ENCODE data around the gene MSMB.

DNA sequence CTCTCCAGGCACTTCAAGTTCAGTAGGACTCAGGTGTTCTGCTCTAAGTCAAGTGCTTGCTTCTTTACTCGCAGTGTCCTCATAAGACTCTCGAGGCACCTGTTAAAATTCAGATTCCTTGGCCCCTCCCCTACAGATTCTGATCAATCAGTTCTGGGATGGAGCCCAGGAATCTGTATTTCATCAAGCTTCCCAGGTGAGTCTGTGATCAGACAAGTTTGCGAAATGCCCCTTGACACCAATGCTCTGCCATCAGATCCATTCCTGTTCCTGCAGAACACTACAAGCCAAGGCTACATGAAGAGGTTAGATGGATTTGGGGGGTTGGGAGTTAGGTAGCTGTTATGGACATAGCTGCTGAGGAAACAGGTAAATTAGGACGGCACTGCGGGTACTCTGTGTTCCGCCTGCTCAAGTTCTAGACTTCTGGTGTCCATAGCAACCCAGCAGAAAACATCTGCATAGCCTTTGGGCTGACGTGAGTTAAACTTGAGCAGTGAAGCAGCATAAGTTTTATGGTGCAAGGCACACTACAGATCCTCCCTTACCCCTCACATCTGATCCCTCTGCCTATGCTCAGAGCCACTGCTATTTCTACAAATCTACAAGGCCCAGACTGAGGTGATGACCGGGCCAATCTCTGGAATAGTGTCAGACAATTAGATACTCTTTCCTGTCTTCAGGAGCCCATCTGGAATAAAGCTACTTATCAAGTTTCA lies 8.8 kb downstream of the MSMB start:
- TF ChIP-seq SP1 (CRISPR knock-in tag; IDR thresholded peaks at IDR 0.05) (no peak), SRF (CRISPR knock-in tag; IDR thresholded peaks at IDR 0.05) (no peak), SIRT6 (IDR thresholded peaks at IDR 0.05; ENCODE audit: low read depth, low read length) (no peak), POLR2AphosphoS2 (IDR thresholded peaks at IDR 0.05; ENCODE audit: low read length) (no peak), HEY1 (CRISPR knock-in tag; IDR thresholded peaks at IDR 0.05; ENCODE audit: borderline replicate concordance) (no peak), CBFB (CRISPR knock-in tag; IDR thresholded peaks at IDR 0.05) (no peak), ZNF764 (CRISPR knock-in tag; IDR thresholded peaks at IDR 0.05; ENCODE audit: low read depth) (no peak), SMC3 (conservative IDR thresholded peaks at IDR 0.05; ENCODE audit: insufficient read depth, low read depth, low read length) (no peak), STAT5B (CRISPR knock-in tag; IDR thresholded peaks at IDR 0.05) (no peak)
- TF ChIP-seq, protein P1, sequence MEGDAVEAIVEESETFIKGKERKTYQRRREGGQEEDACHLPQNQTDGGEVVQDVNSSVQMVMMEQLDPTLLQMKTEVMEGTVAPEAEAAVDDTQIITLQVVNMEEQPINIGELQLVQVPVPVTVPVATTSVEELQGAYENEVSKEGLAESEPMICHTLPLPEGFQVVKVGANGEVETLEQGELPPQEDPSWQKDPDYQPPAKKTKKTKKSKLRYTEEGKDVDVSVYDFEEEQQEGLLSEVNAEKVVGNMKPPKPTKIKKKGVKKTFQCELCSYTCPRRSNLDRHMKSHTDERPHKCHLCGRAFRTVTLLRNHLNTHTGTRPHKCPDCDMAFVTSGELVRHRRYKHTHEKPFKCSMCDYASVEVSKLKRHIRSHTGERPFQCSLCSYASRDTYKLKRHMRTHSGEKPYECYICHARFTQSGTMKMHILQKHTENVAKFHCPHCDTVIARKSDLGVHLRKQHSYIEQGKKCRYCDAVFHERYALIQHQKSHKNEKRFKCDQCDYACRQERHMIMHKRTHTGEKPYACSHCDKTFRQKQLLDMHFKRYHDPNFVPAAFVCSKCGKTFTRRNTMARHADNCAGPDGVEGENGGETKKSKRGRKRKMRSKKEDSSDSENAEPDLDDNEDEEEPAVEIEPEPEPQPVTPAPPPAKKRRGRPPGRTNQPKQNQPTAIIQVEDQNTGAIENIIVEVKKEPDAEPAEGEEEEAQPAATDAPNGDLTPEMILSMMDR (IDR thresholded peaks at IDR 0.05 in 2 of 3, conservative IDR thresholded peaks at IDR 0.05 in 1 of 3; ENCODE audit: insufficient read depth in 2 of 3, low read depth in 1 of 3, low read length in 3 of 3), result no peak
- TF ChIP-seq, protein P2, sequence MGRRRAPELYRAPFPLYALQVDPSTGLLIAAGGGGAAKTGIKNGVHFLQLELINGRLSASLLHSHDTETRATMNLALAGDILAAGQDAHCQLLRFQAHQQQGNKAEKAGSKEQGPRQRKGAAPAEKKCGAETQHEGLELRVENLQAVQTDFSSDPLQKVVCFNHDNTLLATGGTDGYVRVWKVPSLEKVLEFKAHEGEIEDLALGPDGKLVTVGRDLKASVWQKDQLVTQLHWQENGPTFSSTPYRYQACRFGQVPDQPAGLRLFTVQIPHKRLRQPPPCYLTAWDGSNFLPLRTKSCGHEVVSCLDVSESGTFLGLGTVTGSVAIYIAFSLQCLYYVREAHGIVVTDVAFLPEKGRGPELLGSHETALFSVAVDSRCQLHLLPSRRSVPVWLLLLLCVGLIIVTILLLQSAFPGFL (CRISPR knock-in tag; IDR thresholded peaks at IDR 0.05), result no peak
- TF ChIP-seq, protein P3, sequence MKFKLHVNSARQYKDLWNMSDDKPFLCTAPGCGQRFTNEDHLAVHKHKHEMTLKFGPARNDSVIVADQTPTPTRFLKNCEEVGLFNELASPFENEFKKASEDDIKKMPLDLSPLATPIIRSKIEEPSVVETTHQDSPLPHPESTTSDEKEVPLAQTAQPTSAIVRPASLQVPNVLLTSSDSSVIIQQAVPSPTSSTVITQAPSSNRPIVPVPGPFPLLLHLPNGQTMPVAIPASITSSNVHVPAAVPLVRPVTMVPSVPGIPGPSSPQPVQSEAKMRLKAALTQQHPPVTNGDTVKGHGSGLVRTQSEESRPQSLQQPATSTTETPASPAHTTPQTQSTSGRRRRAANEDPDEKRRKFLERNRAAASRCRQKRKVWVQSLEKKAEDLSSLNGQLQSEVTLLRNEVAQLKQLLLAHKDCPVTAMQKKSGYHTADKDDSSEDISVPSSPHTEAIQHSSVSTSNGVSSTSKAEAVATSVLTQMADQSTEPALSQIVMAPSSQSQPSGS (CRISPR knock-in tag; IDR thresholded peaks at IDR 0.05), result no peak
- TF ChIP-seq, protein P4, sequence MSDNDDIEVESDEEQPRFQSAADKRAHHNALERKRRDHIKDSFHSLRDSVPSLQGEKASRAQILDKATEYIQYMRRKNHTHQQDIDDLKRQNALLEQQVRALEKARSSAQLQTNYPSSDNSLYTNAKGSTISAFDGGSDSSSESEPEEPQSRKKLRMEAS (CRISPR knock-in tag; IDR thresholded peaks at IDR 0.05), result no peak
